K562 treated with DMSO at 1 percent for 48 hours (cell line): ENCODE measurements around the gene ST3GAL4. TPM values are rescaled to one million over a fixed set of nuclear protein-coding genes. Genes with fewer than 3 reads are reported as not detected.

Source experiments
- total RNA-seq: library from RNA; unstranded; fragments of 300-600 nt; gene quantifications from 2 replicates; pipeline ENCODE4 v1.2.3, GENCODE V29; 2022; ENCODE audit warnings: low replicate concordance; ENCODE audit errors: extremely low read depth

ST3GAL4 gene, protein sequence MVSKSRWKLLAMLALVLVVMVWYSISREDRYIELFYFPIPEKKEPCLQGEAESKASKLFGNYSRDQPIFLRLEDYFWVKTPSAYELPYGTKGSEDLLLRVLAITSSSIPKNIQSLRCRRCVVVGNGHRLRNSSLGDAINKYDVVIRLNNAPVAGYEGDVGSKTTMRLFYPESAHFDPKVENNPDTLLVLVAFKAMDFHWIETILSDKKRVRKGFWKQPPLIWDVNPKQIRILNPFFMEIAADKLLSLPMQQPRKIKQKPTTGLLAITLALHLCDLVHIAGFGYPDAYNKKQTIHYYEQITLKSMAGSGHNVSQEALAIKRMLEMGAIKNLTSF
- not detected in 2 replicates for total RNA-seq

GRCh38 chr11:126355324-126355925 is at the start of gene ST3GAL4:
TSS of gene ST3GAL4 (plus strand) at chr11:126355686. CDS start at chr11:126406156, 50,470 bp downstream.

Other genes starting within 250 kb of the ST3GAL4 start
- not detected in 2 replicates for gene RPUSD4, start 144.0 kb upstream of the ST3GAL4 start, total RNA-seq
- not detected in 2 replicates for gene FAM118B, start 143.9 kb upstream of the ST3GAL4 start, total RNA-seq
- not detected in 2 replicates for gene SRPRA, start 86.8 kb upstream of the ST3GAL4 start, total RNA-seq
- not detected in 2 replicates for gene FOXRED1, start 86.5 kb upstream of the ST3GAL4 start, total RNA-seq
- gene TIRAP, start 72.6 kb upstream of the ST3GAL4 start, total RNA-seq = not detected in 2 replicates
- gene DCPS, start 51.6 kb upstream of the ST3GAL4 start, total RNA-seq = not detected in 2 replicates